ACC112 (cell line): ENCODE measurements around the gene C4BPA.

Experiments used
- H2AFZ ChIP-seq: fragments of 200-600 bp; sonication (generic); one replicate; pipeline ENCODE4 v1.6.0; 2017; ENCODE audit warnings: antibody characterized with exemption, low read length; ENCODE audit not compliant: unreplicated experiment
- H3K27ac ChIP-seq: fragments of 200-600 bp; sonication (generic); 2 replicates; pipeline ENCODE4 v1.5.1; 2014; ENCODE audit warnings: low read depth, mild to moderate bottlenecking, antibody characterized with exemption, low read length, moderate library complexity
- H3K27me3 ChIP-seq: fragments of 200-600 bp; sonication (generic); 2 replicates; pipeline ENCODE4 v1.6.1; 2014; ENCODE audit warnings: mild to moderate bottlenecking, antibody characterized with exemption, low read length, moderate library complexity, mixed read lengths; ENCODE audit not compliant: insufficient read depth
- H3K36me3 ChIP-seq: fragments of 200-600 bp; sonication (generic); 2 replicates; pipeline ENCODE4 v1.6.1; 2016; ENCODE audit warnings: mild to moderate bottlenecking, antibody characterized with exemption, low read length, moderate library complexity, mixed read lengths; ENCODE audit not compliant: insufficient read depth
- H3K4me1 ChIP-seq: fragments of 200-600 bp; sonication (generic); one replicate; pipeline ENCODE4 v1.6.1; 2016; ENCODE audit warnings: low read length, mixed read lengths; ENCODE audit not compliant: insufficient read depth, unreplicated experiment, control insufficient read depth
- H3K4me3 ChIP-seq: fragments of 200-600 bp; sonication (generic); 2 replicates; pipeline ENCODE4 v1.5.1; 2014; ENCODE audit warnings: mild to moderate bottlenecking, low read depth, low read length
- H3K79me2 ChIP-seq: fragments of 200-600 bp; sonication (generic); one replicate; pipeline ENCODE4 v1.6.0; 2016; ENCODE audit warnings: low read length; ENCODE audit not compliant: control insufficient read depth, unreplicated experiment, insufficient read depth

Gene C4BPA

GRCh38 chr1:207077012-207077411 is 27.0 kb upstream of the C4BPA start:
- Histone ChIP-seq H3K27ac (no peak overlapping the region), H3K4me1 (no peaks in the 10 kb centered on the region), H3K36me3 (no peaks in the 10 kb centered on the region), H2AFZ (no peak overlapping the region), H3K79me2 (no peaks in the 10 kb centered on the region), H3K27me3 (peaks cover 7% of the 10 kb centered on the region; the same call in 1 of the 2 replicates), H3K4me3 (no peak overlapping the region)

- H3K4me3 ChIP-seq = no peak overlapping the region
- H3K27ac ChIP-seq = no peak overlapping the region
- H2AFZ ChIP-seq = no peak overlapping the region
- no peaks in the 10 kb centered on the region for H3K4me1 ChIP-seq
- H3K36me3 ChIP-seq = no peaks in the 10 kb centered on the region
- peaks cover 13% of the 10 kb centered on the region; the same call in 1 of the 2 replicates for H3K27me3 ChIP-seq
- no peaks in the 10 kb centered on the region for H3K79me2 ChIP-seq
Observed at GRCh38 chr1:207077470-207078377, 26.3 kb upstream of the C4BPA start.

GRCh38 chr1:207078578-207079132 is 25.4 kb upstream of the C4BPA start:
- no peak overlapping the region for H3K4me3 ChIP-seq
- H3K79me2 ChIP-seq = no peaks in the 10 kb centered on the region
- H3K27ac ChIP-seq = no peak overlapping the region
- H3K4me1 ChIP-seq = no peaks in the 10 kb centered on the region
- peaks cover 23% of the 10 kb centered on the region; the same call in 1 of the 2 replicates for H3K27me3 ChIP-seq
- H3K36me3 ChIP-seq = no peaks in the 10 kb centered on the region
- H2AFZ ChIP-seq = no peak overlapping the region

- no peak overlapping the region for H3K4me3 ChIP-seq
- no peak overlapping the region for H3K27ac ChIP-seq
- H3K36me3 ChIP-seq = no peaks in the 10 kb centered on the region
- H3K79me2 ChIP-seq = no peaks in the 10 kb centered on the region
- no peak overlapping the region for H2AFZ ChIP-seq
- H3K27me3 ChIP-seq = peaks cover 32% of the 10 kb centered on the region; the same call in 1 of the 2 replicates
- H3K4me1 ChIP-seq = no peaks in the 10 kb centered on the region
Observed at GRCh38 chr1:207079706-207080241, 24.3 kb upstream of the C4BPA start.

- Histone ChIP-seq H3K27me3 (peaks cover 32% of the 10 kb centered on the region; the same call in 1 of the 2 replicates), H3K4me1 (no peaks in the 10 kb centered on the region), H3K4me3 (no peak overlapping the region)
Observed at GRCh38 chr1:207081088-207081487, 22.9 kb upstream of the C4BPA start.

GRCh38 chr1:207081806-207082205 is 22.2 kb upstream of the C4BPA start:
- Histone ChIP-seq H3K4me1 (no peaks in the 10 kb centered on the region), H2AFZ (no peak overlapping the region), H3K27ac (no peak overlapping the region), H3K27me3 (peaks cover 32% of the 10 kb centered on the region; the same call in 1 of the 2 replicates), H3K4me3 (no peak overlapping the region), H3K79me2 (no peaks in the 10 kb centered on the region), H3K36me3 (no peaks in the 10 kb centered on the region)

More at GRCh38 chr1:207081088-207081487, 22.9 kb upstream of the C4BPA start:
- Histone ChIP-seq H3K36me3 (no peaks in the 10 kb centered on the region), H3K79me2 (no peaks in the 10 kb centered on the region), H3K27ac (no peak overlapping the region), H2AFZ (no peak overlapping the region)

- H3K4me1 ChIP-seq = no peaks in the 10 kb centered on the region
- no peak overlapping the region for H2AFZ ChIP-seq
- H3K4me3 ChIP-seq = no peak overlapping the region
- H3K36me3 ChIP-seq = no peaks in the 10 kb centered on the region
- peaks cover 32% of the 10 kb centered on the region for H3K27me3 ChIP-seq
- H3K27ac ChIP-seq = no peak overlapping the region
- no peaks in the 10 kb centered on the region for H3K79me2 ChIP-seq
Observed at GRCh38 chr1:207084232-207084631, 19.8 kb upstream of the C4BPA start.

GRCh38 chr1:207084701-207085180 is 19.3 kb upstream of the C4BPA start:
- no peaks in the 10 kb centered on the region for H3K4me1 ChIP-seq
- H3K27ac ChIP-seq = no peak overlapping the region
- H2AFZ ChIP-seq = no peak overlapping the region
- H3K27me3 ChIP-seq = peaks cover 32% of the 10 kb centered on the region
- no peaks in the 10 kb centered on the region for H3K79me2 ChIP-seq
- no peak overlapping the region for H3K4me3 ChIP-seq
- H3K36me3 ChIP-seq = no peaks in the 10 kb centered on the region

GRCh38 chr1:207085887-207086286 is 18.1 kb upstream of the C4BPA start:
- no peak overlapping the region for H2AFZ ChIP-seq
- H3K4me1 ChIP-seq = no peaks in the 10 kb centered on the region
- no peaks in the 10 kb centered on the region for H3K36me3 ChIP-seq
- no peaks in the 10 kb centered on the region for H3K79me2 ChIP-seq
- H3K27me3 ChIP-seq = peaks cover 37% of the 10 kb centered on the region
- no peak overlapping the region for H3K4me3 ChIP-seq
- no peak overlapping the region for H3K27ac ChIP-seq

- Histone ChIP-seq H3K4me1 (no peaks in the 10 kb centered on the region), H3K4me3 (no peak overlapping the region), H3K36me3 (no peaks in the 10 kb centered on the region), H3K27me3 (peaks cover 19% of the 10 kb centered on the region), H3K79me2 (no peaks in the 10 kb centered on the region), H3K27ac (no peak overlapping the region), H2AFZ (no peak overlapping the region)
Observed at GRCh38 chr1:207088161-207088560, 15.9 kb upstream of the C4BPA start.
